Fibroblast of lung (primary cell): ENCODE data around the gene SEC23B.

Experiments used
- CTCF ChIP-seq, 2 donors: IDR thresholded peaks in 1 of 2; conservative IDR thresholded peaks in 1 of 2; 1 replicate in 1 of 2; 2 replicates in 1 of 2; pipeline ENCODE4 v1.5.1; 2011 to 2012; ENCODE audit warnings: low read length in 2 of 2, control low read depth in 1 of 2, inconsistent platforms in 1 of 2, low read depth in 1 of 2, mild to moderate bottlenecking in 1 of 2
- EZH2 ChIP-seq: IDR thresholded peaks from 2 replicates; pipeline ENCODE4 v1.5.1; 2012; ENCODE audit warnings: low read length, control low read depth, mild to moderate bottlenecking; ENCODE audit errors: missing control alignments

DNA sequence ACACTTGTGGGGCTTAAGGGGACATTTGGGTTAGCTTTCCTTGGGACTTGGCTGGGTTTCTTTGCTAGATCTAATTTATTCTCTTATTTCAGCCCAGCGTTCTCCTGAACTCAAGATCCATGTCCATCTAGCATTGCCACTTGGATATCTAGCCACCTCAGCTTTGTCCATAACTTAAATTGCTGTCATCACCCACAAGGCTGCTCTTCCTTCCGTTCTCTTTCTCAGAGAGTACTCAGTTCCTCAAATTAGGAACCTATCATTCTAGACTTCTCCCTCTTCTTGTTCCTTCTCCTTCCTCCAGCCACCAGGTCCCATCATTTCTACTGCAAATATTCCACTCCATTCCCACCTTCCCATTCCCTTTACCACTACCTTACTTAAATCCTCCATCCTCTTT is 63.8 kb downstream of the SEC23B start:
- TF ChIP-seq CTCF (conservative IDR thresholded peaks at IDR 0.05 in 1 of 2, IDR thresholded peaks at IDR 0.05 in 1 of 2; ENCODE audit: low read depth in 1 of 2, low read length in 2 of 2): no peak
- no peak for TF ChIP-seq EZH2
